HepG2 (cell line): ENCODE measurements around the gene SLC43A3. TPM values are rescaled to one million over a fixed set of nuclear protein-coding genes. Genes with fewer than 3 reads are reported as not detected.

ENCODE experiments used
- DPF2 ChIP-seq: sonication (generic); formaldehyde crosslinking; IDR thresholded peaks from 2 replicates; pipeline ENCODE4 v1.4.0; 2020; ENCODE audit warnings: mild to moderate bottlenecking, low read depth, missing genetic modification reagents, borderline replicate concordance
- HNF1B ChIP-seq: sonication (generic); formaldehyde crosslinking; IDR thresholded peaks from 2 replicates; pipeline ENCODE4 v1.5.1; 2020; ENCODE audit warnings: mild to moderate bottlenecking, moderate library complexity, missing genetic modification reagents
- KDM1A ChIP-seq: IDR thresholded peaks from 2 replicates; pipeline ENCODE4 v1.6.1; 2016; ENCODE audit warnings: missing compliant biosample characterization
- NR3C1 ChIP-seq: sonication (generic); formaldehyde crosslinking; IDR thresholded peaks from 2 replicates; pipeline ENCODE4 v1.4.0; 2020; ENCODE audit warnings: missing genetic modification reagents
- SIX1 ChIP-seq: sonication (generic); formaldehyde crosslinking; IDR thresholded peaks from 2 replicates; pipeline ENCODE4 v1.4.0; 2020; ENCODE audit warnings: missing genetic modification reagents, borderline replicate concordance
- TBX2 ChIP-seq: sonication (generic); formaldehyde crosslinking; IDR thresholded peaks from 2 replicates; pipeline ENCODE4 v1.5.0; 2020; ENCODE audit warnings: missing genetic modification reagents, mild to moderate bottlenecking, borderline replicate concordance
- THRA ChIP-seq: sonication (generic); formaldehyde crosslinking; IDR thresholded peaks from 2 replicates; pipeline ENCODE4 v1.4.0; 2020; ENCODE audit warnings: missing genetic modification reagents, borderline replicate concordance
- TOE1 ChIP-seq: sonication (generic); formaldehyde crosslinking; IDR thresholded peaks from 2 replicates; pipeline ENCODE4 v1.4.0; 2020; ENCODE audit warnings: mild to moderate bottlenecking, missing genetic modification reagents
- ZBTB38 ChIP-seq: sonication (generic); formaldehyde crosslinking; IDR thresholded peaks from 2 replicates; pipeline ENCODE4 v1.5.1; 2020; ENCODE audit warnings: mild to moderate bottlenecking, missing genetic modification reagents
- ZBTB40 ChIP-seq, 2 experiments: fragments of 450-650 bp in 1 of 2; sonication (generic) in 1 of 2; formaldehyde crosslinking in 1 of 2; IDR thresholded peaks; 2 replicates each; pipeline versions ENCODE4 v1.6.1 to v1.8.0; 2016 to 2022; ENCODE audit warnings: antibody characterized with exemption in 1 of 2, mild to moderate bottlenecking in 1 of 2, missing genetic modification reagents in 1 of 2
- ZNF160 ChIP-seq: sonication (generic); formaldehyde crosslinking; IDR thresholded peaks from 2 replicates; pipeline ENCODE4 v1.8.0; 2022; ENCODE audit warnings: mild to moderate bottlenecking, inconsistent platforms, missing genetic modification reagents
- ZNF574 ChIP-seq: sonication (generic); formaldehyde crosslinking; IDR thresholded peaks from 2 replicates; pipeline ENCODE4 v1.4.0; 2020; ENCODE audit warnings: missing genetic modification reagents
- ZSCAN25 ChIP-seq: sonication (generic); formaldehyde crosslinking; IDR thresholded peaks from 2 replicates; pipeline ENCODE4 v1.8.0; 2022; ENCODE audit warnings: mild to moderate bottlenecking, missing genetic modification reagents
- polyA plus RNA-seq, 8 experiments: library from polyadenylated mRNA; depleted of rRNA in 3 of 8; stranded (reverse) in 7 of 8; unstranded in 1 of 8; fragments of >200 nt; fragmentation: Illumina TruSeq in 4 of 8; extraction: Trizol in 4 of 8; gene quantifications; 2 replicates each; pipeline versions ENCODE4 v1.2.1 to v1.2.3, GENCODE V29; 2011 to 2016; ENCODE audit warnings: low read depth in 4 of 8, missing spikeins in 1 of 8, mixed read lengths in 1 of 8; ENCODE audit not compliant: insufficient read depth in 1 of 8
- total RNA-seq, 5 experiments: library from RNA; depleted of rRNA; stranded (reverse); fragments of >200 nt; fragmentation: Illumina TruSeq; extraction: Trizol; gene quantifications; 2 replicates each; pipeline ENCODE4 v1.2.3, GENCODE V29; 2016; ENCODE audit warnings: low read depth in 1 of 5

Gene SLC43A3
- total and polyA plus RNA-seq, 2 of the 13 experiments (the other 11 are each of a cell fraction or from before 2014, with no cell fraction given) = 2.6 TPM; not detected in 1

- no peak for TF ChIP-seq ZBTB40 (IDR thresholded peaks at IDR 0.05)
- no peak for TF ChIP-seq ZBTB40 (CRISPR knock-in tag; IDR thresholded peaks at IDR 0.05)
- no peak for TF ChIP-seq KDM1A (CRISPR knock-in tag)
- peak; percentile 53; the same call in 1 of the 2 replicates for TF ChIP-seq SIX1 (CRISPR knock-in tag)
- peak; percentile 75; the same call in 1 of the 2 replicates for TF ChIP-seq DPF2
- no peak for TF ChIP-seq NR3C1 (CRISPR knock-in tag)
- TF ChIP-seq THRA (CRISPR knock-in tag) = 0 out of 2 replicates have a peak, but pooled peaks have one; percentile 50
- TF ChIP-seq ZSCAN25 = peak; percentile 58
- peak; percentile 46; the same call in 1 of the 2 replicates for TF ChIP-seq TBX2
- TF ChIP-seq ZNF574 (CRISPR knock-in tag) = peak; percentile 15; the same call in 1 of the 2 replicates
- TF ChIP-seq ZBTB38 (CRISPR knock-in tag) = no peak
- 0 out of 2 replicates have a peak, but pooled peaks have one; percentile 25 for TF ChIP-seq HNF1B (CRISPR knock-in tag)
- no peak for TF ChIP-seq TOE1 (CRISPR knock-in tag)
- TF ChIP-seq ZNF160 = no peak
Observed at GRCh38 chr11:57440744-57441414, 14.0 kb upstream of the SLC43A3 start (continued).
